ACC112 (cell line): Measurements from ENCODE around the gene COQ2.
"Not testable (repeated sequence)": the region's sequence is repeated elsewhere in the genome, so short reads cannot be mapped to it uniquely, and the experiment has no call there.

Source experiments
- H2AFZ ChIP-seq: fragments of 200-600 bp; sonication (generic); one replicate; pipeline ENCODE4 v1.6.0; 2017; ENCODE audit warnings: antibody characterized with exemption, low read length; ENCODE audit not compliant: unreplicated experiment
- H3K27ac ChIP-seq: fragments of 200-600 bp; sonication (generic); 2 replicates; pipeline ENCODE4 v1.5.1; 2014; ENCODE audit warnings: low read depth, mild to moderate bottlenecking, antibody characterized with exemption, low read length, moderate library complexity
- H3K27me3 ChIP-seq: fragments of 200-600 bp; sonication (generic); 2 replicates; pipeline ENCODE4 v1.6.1; 2014; ENCODE audit warnings: mild to moderate bottlenecking, antibody characterized with exemption, low read length, moderate library complexity, mixed read lengths; ENCODE audit not compliant: insufficient read depth
- H3K36me3 ChIP-seq: fragments of 200-600 bp; sonication (generic); 2 replicates; pipeline ENCODE4 v1.6.1; 2016; ENCODE audit warnings: mild to moderate bottlenecking, antibody characterized with exemption, low read length, moderate library complexity, mixed read lengths; ENCODE audit not compliant: insufficient read depth
- H3K4me1 ChIP-seq: fragments of 200-600 bp; sonication (generic); one replicate; pipeline ENCODE4 v1.6.1; 2016; ENCODE audit warnings: low read length, mixed read lengths; ENCODE audit not compliant: insufficient read depth, unreplicated experiment, control insufficient read depth
- H3K4me3 ChIP-seq: fragments of 200-600 bp; sonication (generic); 2 replicates; pipeline ENCODE4 v1.5.1; 2014; ENCODE audit warnings: mild to moderate bottlenecking, low read depth, low read length
- H3K79me2 ChIP-seq: fragments of 200-600 bp; sonication (generic); one replicate; pipeline ENCODE4 v1.6.0; 2016; ENCODE audit warnings: low read length; ENCODE audit not compliant: control insufficient read depth, unreplicated experiment, insufficient read depth

COQ2 gene

DNA sequence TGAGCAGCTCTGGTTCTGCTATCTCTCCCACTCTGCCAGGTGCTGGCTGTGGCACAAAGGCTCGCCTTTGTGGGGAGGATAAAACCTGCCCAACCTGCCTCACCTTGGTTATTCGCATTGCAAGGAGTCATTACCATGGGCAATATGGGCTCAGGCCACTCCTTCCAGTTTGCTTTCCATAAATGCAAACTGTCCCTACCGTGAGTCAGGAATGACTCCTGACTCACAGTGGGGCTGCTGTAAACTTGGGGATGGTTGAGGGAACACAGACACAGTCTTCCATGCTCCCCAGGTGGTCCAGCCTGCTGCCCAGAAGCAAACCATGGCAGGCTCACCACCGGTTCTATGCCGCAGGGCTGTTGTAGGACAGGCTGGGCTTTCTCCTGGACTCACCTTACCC lies 36.1 kb downstream of the COQ2 start:
- Histone ChIP-seq H3K27me3 (no peaks in the 10 kb centered on the region), H3K79me2 (no peaks in the 10 kb centered on the region), H3K36me3 (no peaks in the 10 kb centered on the region), H3K4me1 (no peaks in the 10 kb centered on the region), H3K4me3 (no peak overlapping the region), H2AFZ (no peak overlapping the region), H3K27ac (no peak overlapping the region)

DNA sequence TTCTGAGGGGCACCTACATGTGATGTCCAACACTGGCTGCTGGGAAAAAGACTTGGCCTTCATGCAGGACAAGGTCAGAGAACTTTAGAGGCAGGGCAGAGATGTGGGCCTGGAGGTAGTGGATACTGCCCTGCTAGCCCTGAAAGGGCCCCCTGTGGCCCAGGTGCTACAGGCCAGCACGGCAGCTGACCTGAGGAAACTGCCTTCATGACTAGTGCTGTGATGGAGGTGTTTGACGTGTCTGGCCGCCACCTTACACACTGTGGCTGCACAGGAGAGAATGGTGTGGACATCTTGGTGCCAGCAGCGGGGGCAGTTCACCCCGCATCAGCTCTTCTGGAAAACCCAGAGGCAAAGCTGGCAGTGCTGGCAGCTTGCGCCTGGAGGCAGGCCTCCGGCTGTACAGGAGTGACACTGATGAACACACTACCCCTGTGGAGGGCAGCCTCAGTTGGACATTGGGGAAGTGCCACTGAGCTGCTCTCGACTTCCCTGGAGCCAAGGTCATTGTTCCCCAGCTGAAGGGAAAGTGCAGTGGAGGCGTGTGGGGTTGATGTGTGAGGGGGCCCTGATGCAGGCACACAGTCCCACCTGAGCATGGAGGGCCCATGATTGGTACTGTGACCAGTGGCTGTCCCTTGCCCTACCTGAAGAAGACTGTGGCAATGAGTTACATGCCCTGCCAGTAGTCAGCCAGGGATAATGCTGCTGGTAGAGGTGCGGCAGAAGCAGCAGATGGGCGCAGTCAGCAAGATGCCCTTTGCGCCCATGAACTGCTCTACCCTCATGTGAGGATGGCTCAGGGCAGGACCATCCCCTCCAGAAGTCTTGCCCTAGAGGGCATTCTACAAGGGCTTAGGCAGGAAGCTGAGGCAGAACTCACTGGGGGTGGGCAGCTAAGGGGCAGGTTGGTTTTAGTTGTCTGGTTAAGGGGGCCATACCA lies 36.9 kb downstream of the COQ2 start:
- Histone ChIP-seq H3K79me2 (no peaks in the 10 kb centered on the region), H3K27me3 (no peaks in the 10 kb centered on the region), H3K27ac (no peak overlapping the region), H3K36me3 (no peaks in the 10 kb centered on the region), H3K4me3 (no peak overlapping the region), H2AFZ (no peak overlapping the region), H3K4me1 (no peaks in the 10 kb centered on the region)

DNA sequence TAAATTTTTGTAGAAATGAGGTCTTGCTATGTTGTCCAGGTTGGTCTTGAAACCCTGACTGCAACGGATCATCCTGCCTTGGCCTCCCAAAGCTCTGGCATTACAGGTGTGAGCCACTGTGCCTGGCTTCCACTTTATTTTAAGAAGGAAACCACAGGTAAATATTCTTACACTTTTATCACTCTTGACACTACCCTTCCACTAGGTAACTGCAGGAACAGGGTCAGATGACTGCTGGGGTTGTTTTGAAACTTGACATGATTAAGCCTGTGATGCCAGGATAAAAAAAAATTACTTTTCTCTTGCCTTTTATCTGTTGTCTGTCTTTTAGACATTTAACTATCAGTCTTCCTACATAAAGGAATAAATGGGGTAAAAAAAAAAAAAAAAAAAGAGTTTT lies 43.5 kb downstream of the COQ2 start:
- Histone ChIP-seq H3K27me3 (no peaks in the 10 kb centered on the region), H3K27ac (no peak overlapping the region), H3K79me2 (no peaks in the 10 kb centered on the region), H3K4me1 (no peaks in the 10 kb centered on the region), H2AFZ (no peak overlapping the region), H3K36me3 (no peaks in the 10 kb centered on the region), H3K4me3 (no peak overlapping the region)

DNA sequence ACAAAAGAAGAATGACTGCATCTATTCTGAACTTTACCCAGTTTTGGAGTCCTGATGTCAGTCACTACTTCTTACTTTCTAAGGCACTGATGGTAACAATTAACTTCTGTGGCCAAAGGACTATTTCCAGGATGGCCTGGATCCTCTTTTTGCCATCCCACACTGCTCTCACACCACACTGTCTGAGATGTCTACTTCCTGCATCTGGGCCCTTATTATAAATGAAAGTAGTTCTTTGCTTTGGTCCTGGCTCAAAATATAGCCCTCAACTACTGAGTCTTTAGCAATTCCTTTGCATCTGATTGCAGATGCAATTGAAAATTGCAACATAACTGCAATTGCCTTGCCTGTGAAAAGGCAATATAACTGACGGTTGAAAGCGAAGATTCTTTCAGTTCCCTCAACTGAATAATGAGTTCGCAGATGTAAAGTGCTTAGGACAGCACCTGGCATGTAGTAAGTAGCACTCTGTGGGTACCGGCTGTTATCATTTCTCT lies 44.2 kb downstream of the COQ2 start:
- H3K27me3 ChIP-seq: no peaks in the 10 kb centered on the region
- H3K36me3 ChIP-seq: no peaks in the 10 kb centered on the region
- no peaks in the 10 kb centered on the region for H3K79me2 ChIP-seq
- H3K27ac ChIP-seq: no peak overlapping the region
- H2AFZ ChIP-seq: no peak overlapping the region
- H3K4me3 ChIP-seq: no peak overlapping the region
- H3K4me1 ChIP-seq: no peaks in the 10 kb centered on the region

DNA sequence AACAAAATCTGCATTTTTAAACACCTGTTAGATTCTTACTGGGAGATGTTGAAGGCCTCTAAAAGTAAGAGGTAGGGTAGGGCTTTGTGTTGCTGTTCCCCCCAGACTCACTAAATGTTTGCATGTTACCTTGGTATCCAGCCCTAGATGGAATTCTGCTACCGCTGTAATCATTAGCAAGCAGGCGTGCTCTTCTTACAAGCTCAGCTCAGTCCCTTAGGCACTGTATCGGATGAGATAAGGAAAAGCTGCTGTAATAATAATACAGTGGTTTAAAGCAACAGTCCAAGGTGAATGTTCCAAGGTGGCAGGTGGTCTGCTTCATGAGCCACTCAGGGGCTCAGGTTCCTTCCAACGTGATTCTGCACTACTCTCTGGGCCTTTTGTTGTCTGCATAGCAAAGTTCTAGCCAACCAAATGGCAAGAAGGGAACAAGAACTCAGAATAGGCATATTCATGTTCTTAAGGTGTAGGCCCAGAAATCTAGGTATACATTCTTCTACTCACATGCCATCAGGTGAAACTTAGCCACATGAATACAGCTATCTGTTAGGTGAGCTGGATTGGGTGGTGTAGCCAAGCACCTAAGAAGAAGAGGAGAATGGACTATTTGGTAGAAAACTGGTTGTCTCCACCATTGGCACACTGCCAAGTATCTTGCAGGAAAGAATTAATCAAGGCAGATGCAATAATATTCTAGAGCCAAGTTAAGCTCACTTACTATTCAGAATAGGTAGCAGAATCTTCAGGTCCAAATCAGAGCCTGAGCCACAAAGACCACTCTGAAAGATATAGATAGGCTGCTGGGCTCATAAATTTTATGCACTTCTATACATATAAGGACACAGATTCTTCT lies 46.0 kb downstream of the COQ2 start:
- Histone ChIP-seq H3K27me3 (no peaks in the 10 kb centered on the region), H3K4me1 (no peaks in the 10 kb centered on the region)

DNA sequence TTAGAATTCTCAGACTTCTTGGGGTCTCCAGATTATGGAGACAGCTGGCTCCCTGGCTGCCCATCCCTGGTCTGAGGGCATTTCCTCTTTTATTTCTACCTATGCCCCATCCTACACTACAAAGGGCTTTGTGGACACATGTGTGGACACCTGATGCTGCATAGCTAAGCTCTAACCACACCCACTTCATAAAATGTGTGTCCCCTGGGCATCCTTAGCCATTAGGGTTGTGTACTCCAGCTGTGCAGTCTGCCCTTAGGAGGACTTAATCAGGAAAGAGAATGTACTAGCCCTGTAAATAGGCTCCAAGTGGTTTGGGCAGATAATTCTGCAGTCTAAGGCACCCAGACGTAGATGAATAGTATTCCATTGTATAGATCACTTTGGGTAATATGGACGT lies 47.0 kb downstream of the COQ2 start:
- Histone ChIP-seq H3K4me3 (no peak overlapping the region), H3K79me2 (no peaks in the 10 kb centered on the region), H3K27ac (no peak overlapping the region), H3K4me1 (no peaks in the 10 kb centered on the region), H3K36me3 (no peaks in the 10 kb centered on the region), H3K27me3 (no peaks in the 10 kb centered on the region), H2AFZ (no peak overlapping the region)

More for the DNA sequence above, 46.0 kb downstream of the COQ2 start:
- Histone ChIP-seq H3K79me2 (no peaks in the 10 kb centered on the region), H3K27ac (no peak overlapping the region), H3K4me3 (no peak overlapping the region), H3K36me3 (no peaks in the 10 kb centered on the region), H2AFZ (no peak overlapping the region)

DNA sequence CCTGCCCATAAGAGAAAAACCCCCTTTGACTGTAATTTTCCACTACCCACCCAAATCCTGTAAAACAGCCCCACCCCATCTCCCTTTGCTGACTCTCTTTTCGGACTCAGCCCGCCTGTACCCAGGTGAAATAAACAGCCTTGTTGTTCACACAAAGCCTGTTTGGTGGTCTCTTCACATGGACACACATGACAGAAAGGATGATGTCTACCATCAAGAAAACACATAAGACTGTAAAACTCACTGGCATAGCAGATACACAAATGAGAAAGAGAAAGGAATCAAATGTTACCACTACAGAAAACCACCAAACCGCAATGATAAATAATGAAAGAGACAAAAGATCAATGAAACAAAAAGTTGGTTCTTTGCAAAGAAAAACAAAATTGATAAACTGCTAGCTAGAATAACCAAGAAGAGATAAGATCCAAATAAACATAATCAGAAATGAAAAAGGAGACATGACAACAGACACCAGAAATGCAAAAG lies 48.9 kb downstream of the COQ2 start:
- not testable (repeated sequence) for H3K27ac ChIP-seq, H3K36me3 ChIP-seq, H3K4me3 ChIP-seq, H3K27me3 ChIP-seq, H3K79me2 ChIP-seq, H3K4me1 ChIP-seq, H2AFZ ChIP-seq

DNA sequence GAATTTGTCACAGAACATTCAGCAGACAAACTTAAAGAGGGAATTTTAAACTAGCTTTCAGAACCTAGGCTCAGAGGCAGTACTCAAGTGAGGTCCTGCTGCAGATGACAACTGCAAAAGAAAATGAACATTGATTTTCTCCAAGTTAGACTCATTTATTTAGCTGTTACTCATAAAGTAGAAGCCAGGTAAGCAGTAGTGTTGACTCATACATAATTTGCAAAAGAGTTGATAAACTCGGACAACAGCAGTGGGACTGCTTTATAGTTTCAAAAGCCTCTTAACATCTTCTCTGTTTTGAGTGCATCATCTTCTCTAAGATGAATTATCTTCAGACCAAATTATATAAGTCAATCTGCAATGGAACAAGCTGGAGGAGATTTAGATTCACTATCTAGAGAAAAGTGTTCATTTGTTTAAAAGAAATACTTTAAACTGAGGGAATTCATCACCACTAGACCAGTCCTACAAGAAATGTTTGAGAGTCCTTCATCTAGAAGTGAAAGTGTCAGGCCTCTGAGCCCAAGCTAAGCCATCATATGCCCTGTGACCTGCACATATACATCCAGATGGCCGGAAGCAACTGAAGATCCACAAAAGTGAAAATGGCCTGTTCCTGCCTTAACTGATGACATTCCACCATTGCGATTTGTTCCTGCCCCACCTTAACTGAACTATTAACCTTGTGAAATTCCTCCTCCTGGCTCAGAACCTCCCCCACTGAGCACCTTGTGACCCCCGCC lies 49.5 kb downstream of the COQ2 start:
- Histone ChIP-seq H3K36me3 (no peaks in the 10 kb centered on the region), H3K27ac (no peak overlapping the region), H3K27me3 (no peaks in the 10 kb centered on the region), H2AFZ (no peak overlapping the region), H3K4me1 (peaks cover 9% of the 10 kb centered on the region), H3K79me2 (no peaks in the 10 kb centered on the region), H3K4me3 (no peak overlapping the region)

DNA sequence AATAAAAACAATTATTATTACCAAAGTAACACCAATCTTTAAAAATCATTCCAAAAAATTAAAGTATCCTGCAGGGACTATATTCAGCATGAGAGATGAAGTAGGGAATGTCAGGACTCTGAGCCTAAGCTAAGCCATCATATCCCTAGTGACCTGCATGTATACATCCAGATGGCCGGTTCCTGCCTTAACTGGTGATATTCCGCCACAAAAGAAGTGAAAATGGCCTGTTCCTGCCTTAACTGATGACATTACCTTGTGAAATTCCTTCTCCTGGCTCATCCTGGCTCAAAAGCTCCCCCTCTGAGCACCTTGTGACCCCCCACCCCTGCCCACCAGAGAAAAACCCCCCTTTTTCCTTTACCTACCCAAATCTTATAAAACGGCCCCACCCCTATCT lies 50.2 kb downstream of the COQ2 start:
- H3K4me3 ChIP-seq, H3K27me3 ChIP-seq, H3K4me1 ChIP-seq, H3K79me2 ChIP-seq, H3K27ac ChIP-seq, H3K36me3 ChIP-seq, H2AFZ ChIP-seq: not testable (repeated sequence)

DNA sequence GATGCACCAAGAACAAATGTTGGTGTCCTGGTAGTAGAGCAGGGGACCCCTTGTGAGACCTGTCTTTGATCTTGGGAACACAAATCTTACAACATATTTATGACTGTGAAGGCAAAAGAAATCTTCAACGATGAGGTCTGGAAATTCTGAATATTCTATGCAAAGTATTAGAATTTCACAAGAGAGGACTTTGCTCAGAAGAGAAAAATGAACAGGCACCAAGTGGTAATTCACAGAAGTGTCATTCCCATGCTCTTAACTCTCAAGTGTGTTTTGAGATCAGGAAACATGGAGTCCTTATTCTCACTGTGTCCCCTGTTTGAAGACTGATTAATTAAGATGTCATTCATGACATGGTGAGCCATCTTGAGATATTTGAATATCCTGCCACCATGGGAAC lies 52.5 kb downstream of the COQ2 start:
- H3K27ac ChIP-seq: no peak overlapping the region
- no peaks in the 10 kb centered on the region for H3K79me2 ChIP-seq
- no peak overlapping the region for H3K4me3 ChIP-seq
- no peaks in the 10 kb centered on the region for H3K27me3 ChIP-seq
- H3K4me1 ChIP-seq: peaks cover 9% of the 10 kb centered on the region
- no peak overlapping the region for H2AFZ ChIP-seq
- no peaks in the 10 kb centered on the region for H3K36me3 ChIP-seq
